Pons (tissue), 1 donor: ENCODE measurements around the gene CPZ.

Source experiments
- DNase-seq: peaks from one replicate; pipeline ENCODE4 v3.0.0-alpha.2; 2016; ENCODE audit warnings: low spot score

The CPZ gene

DNA sequence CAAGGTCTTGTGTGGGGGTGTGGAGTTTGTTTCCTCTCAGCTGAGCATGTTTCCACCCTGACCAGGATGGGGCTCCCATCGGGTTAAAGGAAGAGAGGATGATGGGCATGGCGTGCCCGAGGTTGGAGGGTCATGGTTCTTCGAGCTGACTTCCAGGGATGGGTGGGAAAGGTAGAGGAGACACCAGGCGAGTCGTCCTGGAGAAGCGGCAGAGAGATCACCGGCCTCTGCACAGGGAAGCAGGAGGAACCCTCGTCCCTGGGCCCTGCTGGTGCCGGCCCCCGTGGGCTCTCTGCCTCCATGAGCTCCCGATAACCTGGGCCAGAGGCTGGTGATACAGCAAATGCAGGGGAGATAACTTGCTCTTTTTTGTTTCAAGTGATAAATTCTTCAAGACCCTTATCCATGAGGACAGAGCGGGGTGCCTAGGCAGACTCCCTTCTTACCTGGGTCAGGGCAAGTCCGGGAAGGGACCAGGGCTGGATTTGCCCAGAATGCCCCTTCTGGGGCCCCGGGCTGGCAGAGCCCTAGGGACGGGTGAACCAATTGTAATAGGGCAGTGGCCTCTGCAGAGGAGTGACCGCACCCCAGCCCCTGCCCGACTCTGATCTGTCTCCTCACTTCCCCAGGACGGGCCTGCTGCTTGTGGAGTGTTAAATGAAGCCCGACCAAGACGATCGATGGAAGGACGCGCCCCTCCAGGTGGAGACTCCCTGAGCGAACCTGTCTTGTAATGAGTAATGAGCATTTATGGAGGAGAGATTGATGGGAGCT, 63.0 kb downstream of the CPZ start:
- no peak for DNase-seq

DNA sequence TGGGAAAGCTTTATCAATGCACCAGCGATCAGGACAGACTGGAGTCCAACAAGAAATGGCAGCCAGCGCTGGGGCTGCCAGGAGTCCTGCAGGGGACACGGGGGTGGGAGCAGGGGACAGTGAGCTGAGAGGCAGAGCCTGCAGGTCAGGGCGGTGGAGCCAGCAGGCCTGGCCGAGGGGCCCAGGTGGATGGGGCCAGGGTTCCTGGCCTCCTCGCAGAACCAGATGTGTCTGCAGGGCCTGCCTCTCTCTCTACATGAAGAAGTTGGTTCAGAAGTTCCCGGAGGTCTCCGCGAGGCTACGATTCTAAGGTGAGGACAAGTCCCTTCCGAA, 63.6 kb downstream of the CPZ start:
- DNase-seq: no peak

DNA sequence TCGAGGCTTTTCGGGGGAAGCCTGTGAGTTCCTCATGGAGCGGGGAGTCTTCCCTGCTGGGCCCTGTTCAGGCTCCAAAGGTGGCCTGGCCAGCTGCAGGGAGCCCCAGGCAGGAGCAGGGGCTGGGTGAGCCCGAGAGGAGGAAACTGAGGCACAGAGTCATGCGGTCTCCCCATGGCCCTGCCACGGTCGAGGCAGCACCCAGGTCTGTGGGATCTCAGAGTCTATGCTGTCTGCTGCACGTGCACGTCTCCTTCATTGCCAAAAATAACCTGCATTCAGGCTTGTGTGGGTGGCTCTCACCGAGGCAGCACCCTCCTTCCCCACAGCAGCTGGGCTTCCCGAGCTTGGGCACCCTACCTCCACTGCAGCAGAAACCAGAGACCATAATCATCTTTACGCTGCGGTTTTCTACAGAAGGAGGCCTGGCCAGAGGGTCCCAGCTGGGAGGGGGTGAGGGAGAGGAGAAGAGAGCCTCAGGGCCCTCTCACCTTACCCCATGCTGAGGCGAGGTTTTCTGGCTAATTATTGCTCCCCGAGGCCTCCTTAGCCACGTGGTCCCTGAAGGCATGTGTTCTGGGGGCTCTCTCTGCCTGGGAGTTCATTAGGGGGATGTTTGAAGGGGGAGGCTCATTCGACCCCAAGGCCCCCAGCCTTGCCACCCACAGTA, 64.3 kb downstream of the CPZ start:
- DNase-seq: no peak

DNA sequence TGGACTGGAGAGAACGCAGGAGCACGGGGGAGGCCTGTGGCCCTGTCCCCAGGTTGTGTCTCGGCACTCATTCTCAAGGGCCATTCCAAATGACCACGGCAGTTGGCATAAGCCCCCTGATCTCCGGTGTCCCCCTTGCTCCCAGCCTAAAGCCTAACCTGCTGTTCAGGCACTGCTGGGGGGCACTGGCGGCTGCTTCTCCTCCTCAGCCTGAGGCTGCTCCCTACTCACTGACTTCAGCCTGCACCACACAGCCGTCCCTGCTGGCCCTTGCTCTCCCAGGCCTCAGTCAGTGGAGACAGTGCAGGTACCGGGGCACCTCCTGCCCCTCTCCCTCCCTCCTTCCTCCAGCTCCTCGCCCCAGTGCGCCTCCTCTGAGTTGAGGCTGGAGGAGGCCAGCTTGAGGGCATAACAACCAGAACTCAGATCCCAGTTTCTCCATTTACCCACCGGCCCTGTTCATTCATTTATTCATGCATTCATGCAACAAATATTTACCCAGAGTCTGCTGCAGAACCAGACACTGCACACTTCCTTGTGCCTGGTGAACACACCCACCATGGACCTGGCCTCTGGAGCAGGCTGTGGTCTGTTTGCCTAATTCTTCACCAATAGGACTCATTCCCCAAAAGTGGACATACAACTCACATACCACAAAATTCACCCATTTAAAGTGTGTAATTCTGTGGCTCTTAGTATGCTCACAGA, 65.0 kb downstream of the CPZ start:
- DNase-seq: no peak

DNA sequence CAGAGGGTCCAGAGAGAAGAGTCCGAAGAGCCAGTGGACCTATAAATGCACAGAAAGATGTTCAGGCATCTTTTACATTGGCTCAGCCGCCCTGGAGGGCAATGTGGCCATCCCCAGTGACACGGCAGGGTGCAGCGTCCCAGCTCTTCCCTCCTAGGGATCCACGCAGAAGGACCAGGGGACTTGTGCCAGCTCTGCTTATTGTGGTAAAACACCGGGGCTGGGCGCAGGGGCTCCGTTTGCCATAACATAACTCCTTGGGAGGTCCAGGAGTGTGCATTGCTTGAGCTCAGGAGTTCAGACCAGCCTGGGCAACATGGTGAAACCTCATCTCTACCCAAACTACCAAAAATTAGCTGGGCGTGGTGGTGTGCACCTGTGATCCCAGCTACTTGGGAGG, 70.2 kb downstream of the CPZ start:
- no peak for DNase-seq

DNA sequence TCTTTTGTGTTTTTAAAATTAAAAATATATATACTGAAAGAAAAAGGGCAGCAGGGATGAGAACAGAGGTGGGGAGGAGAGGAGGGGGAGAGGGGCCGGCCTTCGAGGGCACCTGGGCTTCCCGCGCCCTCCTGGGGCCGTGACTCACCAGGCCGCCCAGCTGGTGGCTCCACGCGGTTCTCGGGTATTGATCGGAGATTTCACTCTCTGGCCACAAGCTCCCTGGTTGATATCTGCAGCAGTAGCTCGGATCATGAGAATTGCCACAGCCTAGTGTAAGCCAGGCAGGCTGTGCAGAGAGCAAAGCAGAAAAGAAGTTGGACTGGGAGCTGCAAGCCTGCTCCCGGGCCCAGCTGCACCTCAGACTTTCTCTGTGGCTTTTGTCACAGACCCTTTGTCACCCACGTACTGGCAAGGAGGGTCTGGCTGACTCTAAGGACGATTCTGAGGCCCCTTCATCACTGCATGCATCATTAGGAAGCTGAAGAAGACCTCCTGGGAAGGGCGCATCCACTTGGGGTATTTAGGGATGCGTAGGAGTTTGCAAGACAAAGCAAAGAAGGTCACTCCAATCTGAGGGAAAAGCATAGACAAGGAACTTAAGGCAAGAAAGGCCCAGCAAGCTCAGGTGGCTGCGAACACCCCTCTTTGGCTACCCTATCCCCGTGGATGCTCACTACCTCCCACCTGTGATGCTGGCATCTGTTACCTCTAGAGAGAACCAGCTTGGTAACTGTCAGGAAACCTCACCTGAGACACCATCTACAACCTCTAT, 71.7 kb downstream of the CPZ start:
- DNase-seq: no peak

DNA sequence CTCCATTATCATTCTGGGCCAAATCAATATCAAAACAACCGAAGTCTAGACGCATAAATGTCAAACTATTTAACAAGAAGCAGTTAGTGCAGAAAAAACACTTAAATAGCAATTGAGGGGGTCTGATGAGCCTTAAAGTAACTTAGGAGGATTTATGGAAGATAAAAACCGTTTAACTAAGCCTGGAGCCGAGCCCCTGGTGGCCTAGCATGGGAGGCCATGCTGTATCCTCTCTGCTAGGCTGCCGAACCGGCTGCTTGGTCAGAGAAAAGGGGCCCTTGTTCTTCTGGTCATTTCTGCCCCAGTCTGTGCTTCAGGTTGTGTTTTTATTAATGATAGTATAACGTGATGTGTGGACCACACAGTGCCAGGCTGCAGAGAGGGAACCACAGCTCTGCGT, 72.4 kb downstream of the CPZ start:
- no peak for DNase-seq

DNA sequence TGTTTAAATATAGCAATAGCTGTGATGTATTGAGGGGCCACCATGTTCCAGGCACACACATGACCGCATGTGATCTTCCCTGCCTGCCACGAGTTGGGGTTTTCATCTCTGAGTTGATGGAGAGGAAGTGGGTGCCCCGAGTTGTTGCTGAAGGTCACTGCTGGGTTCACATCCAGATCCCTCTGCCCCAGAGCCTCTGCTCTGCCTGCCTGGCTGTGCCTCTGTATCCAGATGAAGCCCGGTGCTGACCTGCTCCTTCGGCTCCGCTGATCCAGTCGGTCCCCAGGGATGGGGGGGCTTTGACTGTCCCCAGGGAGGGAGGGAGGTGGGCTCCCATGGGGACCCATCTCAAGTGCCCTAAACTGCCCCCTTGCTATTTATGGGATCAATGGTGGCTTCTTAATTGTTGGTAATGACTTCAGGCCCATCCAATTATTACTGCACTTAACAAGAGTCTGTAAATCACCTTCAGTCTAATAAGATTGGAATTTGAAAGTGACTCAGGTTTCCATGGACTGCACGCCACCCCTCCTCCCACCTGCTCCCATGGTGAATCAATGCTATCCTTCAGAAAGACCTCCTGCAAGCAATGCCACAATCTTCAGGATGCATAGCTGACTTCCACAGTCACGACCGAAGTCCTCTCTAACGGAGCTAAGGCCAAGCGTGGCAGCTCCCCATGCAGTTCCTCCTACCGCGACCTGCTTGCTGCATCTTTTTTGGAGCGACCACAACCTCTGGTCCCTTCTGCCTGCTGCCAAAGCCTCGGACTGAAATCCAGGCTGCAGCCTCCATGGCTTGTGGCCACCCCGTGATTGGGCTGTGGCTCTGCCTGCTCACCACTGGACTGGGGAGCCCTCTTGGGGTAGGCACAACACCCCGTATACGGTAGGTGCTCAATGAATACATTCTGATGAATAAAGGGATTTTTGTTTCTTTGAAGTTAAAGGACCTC, 73.1 kb downstream of the CPZ start:
- DNase-seq: no peak

DNA sequence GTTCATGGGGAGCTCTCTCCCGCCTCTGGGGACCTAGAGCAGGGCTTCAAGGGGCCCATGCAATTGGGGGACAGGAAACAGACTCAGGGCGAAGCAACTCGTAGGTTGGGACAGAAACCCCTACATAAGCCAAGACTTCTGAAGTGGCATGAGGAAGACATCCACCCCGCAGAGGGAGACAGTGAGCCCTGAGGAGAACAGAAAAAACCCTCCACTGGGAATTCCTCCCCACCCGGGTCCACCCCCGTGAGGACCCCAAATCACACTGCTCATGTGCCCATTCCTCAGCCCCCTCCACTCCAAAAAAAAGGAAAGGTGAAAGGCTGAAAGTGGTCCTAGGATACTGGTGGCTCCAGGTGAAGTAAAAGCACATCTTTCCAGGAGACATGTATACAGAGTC, 74.0 kb downstream of the CPZ start:
- no peak for DNase-seq
